SU-DHL-6 (cell line): ENCODE measurements around the gene HSF2BP.

Experiments used
- EZH2phosphoT487 ChIP-seq: fragments of 200-600 bp; sonication (generic), shearing (Covaris generic); conservative IDR thresholded peaks from 2 replicates; pipeline ENCODE4 v1.6.1; 2018; ENCODE audit warnings: mild to moderate bottlenecking, antibody characterized with exemption, low read length, moderate library complexity, mixed read lengths
- TF ChIP-seq, protein P1 (sequence below): fragments of 200-600 bp; sonication (generic); IDR thresholded peaks from one replicate; pipeline ENCODE4 v1.5.1; 2017; ENCODE audit warnings: antibody characterized with exemption, mild to moderate bottlenecking, low read length, moderate library complexity; ENCODE audit not compliant: insufficient read depth, poor library complexity, severe bottlenecking

- TF ChIP-seq, protein P1, sequence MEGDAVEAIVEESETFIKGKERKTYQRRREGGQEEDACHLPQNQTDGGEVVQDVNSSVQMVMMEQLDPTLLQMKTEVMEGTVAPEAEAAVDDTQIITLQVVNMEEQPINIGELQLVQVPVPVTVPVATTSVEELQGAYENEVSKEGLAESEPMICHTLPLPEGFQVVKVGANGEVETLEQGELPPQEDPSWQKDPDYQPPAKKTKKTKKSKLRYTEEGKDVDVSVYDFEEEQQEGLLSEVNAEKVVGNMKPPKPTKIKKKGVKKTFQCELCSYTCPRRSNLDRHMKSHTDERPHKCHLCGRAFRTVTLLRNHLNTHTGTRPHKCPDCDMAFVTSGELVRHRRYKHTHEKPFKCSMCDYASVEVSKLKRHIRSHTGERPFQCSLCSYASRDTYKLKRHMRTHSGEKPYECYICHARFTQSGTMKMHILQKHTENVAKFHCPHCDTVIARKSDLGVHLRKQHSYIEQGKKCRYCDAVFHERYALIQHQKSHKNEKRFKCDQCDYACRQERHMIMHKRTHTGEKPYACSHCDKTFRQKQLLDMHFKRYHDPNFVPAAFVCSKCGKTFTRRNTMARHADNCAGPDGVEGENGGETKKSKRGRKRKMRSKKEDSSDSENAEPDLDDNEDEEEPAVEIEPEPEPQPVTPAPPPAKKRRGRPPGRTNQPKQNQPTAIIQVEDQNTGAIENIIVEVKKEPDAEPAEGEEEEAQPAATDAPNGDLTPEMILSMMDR, result no peak
- TF ChIP-seq EZH2phosphoT487, result no peak
Observed at GRCh38 chr21:43609501-43610340, 49.6 kb downstream of the HSF2BP start.
